ENCODE data around the gene DACH1.
"Not testable (repeated sequence)": the region's sequence is repeated elsewhere in the genome, so short reads cannot be mapped to it uniquely, and the experiment has no call there.

DACH1 gene

GRCh38 chr13:71867131-71867814 lies at the start of gene DACH1:
Gene DACH1, minus strand, starts transcription at chr13:71867204.
- no peak for FAIRE-seq

- no peak for FAIRE-seq
Observed at GRCh38 chr13:71913717-71914116, 46.7 kb upstream of the DACH1 start.

GRCh38 chr13:71912524-71912923 lies 45.5 kb upstream of the DACH1 start:
- FAIRE-seq: no peak

GRCh38 chr13:71906448-71906847 lies 39.4 kb upstream of the DACH1 start:
- FAIRE-seq: no peak

GRCh38 chr13:71902676-71903075 lies 35.7 kb upstream of the DACH1 start:
- FAIRE-seq: no peak

GRCh38 chr13:71893506-71893905 lies 26.5 kb upstream of the DACH1 start:
- FAIRE-seq: not testable (repeated sequence)

GRCh38 chr13:71886880-71887279 lies 19.9 kb upstream of the DACH1 start:
- no peak for FAIRE-seq

GRCh38 chr13:71882120-71882519 lies 15.1 kb upstream of the DACH1 start:
- FAIRE-seq: no peak

GRCh38 chr13:71880753-71881541 lies 13.9 kb upstream of the DACH1 start:
- no peak for FAIRE-seq

- no peak for FAIRE-seq
Observed at GRCh38 chr13:71879808-71880344, 12.9 kb upstream of the DACH1 start.

GRCh38 chr13:71879129-71879535 lies 12.1 kb upstream of the DACH1 start:
- no peak for FAIRE-seq

- no peak for FAIRE-seq
Observed at GRCh38 chr13:71877256-71877653, 10.3 kb upstream of the DACH1 start.

- FAIRE-seq: no peak
Observed at GRCh38 chr13:71876648-71877255, 9.7 kb upstream of the DACH1 start.

- FAIRE-seq: no peak
Observed at GRCh38 chr13:71875823-71876222, 8.8 kb upstream of the DACH1 start.

- FAIRE-seq: no peak
Observed at GRCh38 chr13:71874458-71874857, 7.5 kb upstream of the DACH1 start.

- no peak for FAIRE-seq
Observed at GRCh38 chr13:71873418-71874247, 6.6 kb upstream of the DACH1 start.

GRCh38 chr13:71871844-71872243 lies 4.8 kb upstream of the DACH1 start:
- FAIRE-seq: no peak

GRCh38 chr13:71871176-71871754 lies 4.3 kb upstream of the DACH1 start:
- FAIRE-seq: no peak

- no peak for FAIRE-seq
Observed at GRCh38 chr13:71870100-71870499, 3.1 kb upstream of the DACH1 start.

- no peak for FAIRE-seq
Observed at GRCh38 chr13:71869274-71869673, 2.3 kb upstream of the DACH1 start.

- FAIRE-seq: no peak
Observed at GRCh38 chr13:71866335-71867130, 471 bp downstream of the DACH1 start.

All from A204.1 (cell line).